Measurements from ENCODE around the gene ARHGEF17.

- TF ChIP-seq, protein P1, sequence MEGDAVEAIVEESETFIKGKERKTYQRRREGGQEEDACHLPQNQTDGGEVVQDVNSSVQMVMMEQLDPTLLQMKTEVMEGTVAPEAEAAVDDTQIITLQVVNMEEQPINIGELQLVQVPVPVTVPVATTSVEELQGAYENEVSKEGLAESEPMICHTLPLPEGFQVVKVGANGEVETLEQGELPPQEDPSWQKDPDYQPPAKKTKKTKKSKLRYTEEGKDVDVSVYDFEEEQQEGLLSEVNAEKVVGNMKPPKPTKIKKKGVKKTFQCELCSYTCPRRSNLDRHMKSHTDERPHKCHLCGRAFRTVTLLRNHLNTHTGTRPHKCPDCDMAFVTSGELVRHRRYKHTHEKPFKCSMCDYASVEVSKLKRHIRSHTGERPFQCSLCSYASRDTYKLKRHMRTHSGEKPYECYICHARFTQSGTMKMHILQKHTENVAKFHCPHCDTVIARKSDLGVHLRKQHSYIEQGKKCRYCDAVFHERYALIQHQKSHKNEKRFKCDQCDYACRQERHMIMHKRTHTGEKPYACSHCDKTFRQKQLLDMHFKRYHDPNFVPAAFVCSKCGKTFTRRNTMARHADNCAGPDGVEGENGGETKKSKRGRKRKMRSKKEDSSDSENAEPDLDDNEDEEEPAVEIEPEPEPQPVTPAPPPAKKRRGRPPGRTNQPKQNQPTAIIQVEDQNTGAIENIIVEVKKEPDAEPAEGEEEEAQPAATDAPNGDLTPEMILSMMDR (IDR thresholded peaks at IDR 0.05; ENCODE audit: low read depth, low read length, poor library complexity, severe bottlenecking), result no peak
- no peak for TF ChIP-seq EZH2phosphoT487 (IDR thresholded peaks at IDR 0.05; ENCODE audit: borderline replicate concordance, low read length)
These were observed 16.6 kb downstream of the ARHGEF17 start for GRCh38 chr11:73324665-73325035.
